Astrocyte of the cerebellum (primary cell): Measurements from ENCODE around the gene FAM135A.

Experiments used
- DNase-seq: peaks from one replicate; pipeline ENCODE4 v3.0.0-alpha.2; 2011; ENCODE audit warnings: low read depth
- H3K4me3 ChIP-seq: 2 replicates; pipeline ENCODE4 v1.5.1; 2011; ENCODE audit warnings: mild to moderate bottlenecking, low read depth, low read length, moderate library complexity
- CTCF ChIP-seq: IDR thresholded peaks from 2 replicates; pipeline ENCODE4 v1.5.1; 2012; ENCODE audit warnings: low read length, low read depth, moderate library complexity, mild to moderate bottlenecking; ENCODE audit errors: missing control alignments
- in situ Hi-C: cut with HindIII; loops from 2 replicates; pipeline ENCODE4 v1.10.0; 2017; ENCODE audit warnings: low sequenced_read_pairs

Gene FAM135A

DNA sequence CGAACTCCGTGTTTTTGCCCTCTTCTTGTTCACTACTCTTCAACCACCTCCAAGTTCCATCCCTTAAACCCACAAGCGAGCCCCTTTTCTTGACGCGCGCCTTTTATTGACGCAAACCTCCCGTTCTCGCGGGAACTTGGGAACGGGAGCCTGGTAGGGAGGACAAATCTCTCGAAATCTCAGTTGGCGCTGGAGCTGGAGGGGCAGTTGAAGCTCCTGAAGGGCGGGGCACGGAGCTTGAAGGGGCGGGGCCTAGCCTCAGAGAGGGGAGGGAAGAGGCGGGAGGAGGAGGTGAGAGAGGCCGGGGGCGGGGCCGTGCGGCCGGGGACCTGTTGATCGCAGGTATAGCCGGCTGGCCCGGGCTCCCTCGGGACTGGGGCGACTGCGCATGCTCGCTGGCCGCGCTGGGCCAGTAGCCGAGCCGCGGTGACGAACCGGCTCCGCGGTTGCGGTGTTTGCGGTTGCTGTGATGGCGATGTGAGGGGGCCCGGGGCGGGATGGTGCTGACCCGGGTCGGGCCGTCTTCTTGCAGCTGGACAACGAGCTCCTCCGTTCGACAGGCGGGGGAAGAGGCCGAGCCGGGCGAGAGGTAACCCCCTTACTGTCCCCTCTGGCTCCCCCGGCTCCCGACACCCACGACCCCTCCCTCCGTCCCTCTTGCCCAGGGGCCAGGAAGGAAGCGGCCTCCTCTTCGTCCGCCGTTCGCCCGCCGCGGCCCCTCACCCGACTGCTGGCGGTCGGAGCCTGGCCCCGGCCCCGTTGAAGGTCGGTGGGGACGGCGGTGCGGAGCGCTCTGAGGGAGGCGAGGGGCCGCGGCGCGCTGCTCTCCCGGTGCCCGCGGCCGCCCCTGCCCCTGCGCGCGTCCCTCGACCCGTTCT lies at the start of gene FAM135A:
TSS of gene FAM135A (plus strand) at position 395 of the 878 bp plus-strand sequence. CDS start 14,835 bp downstream, outside the sequence.
- H3K4me3 ChIP-seq, result peak within 1 kb of the TSS; percentile 82
- in situ Hi-C loops, result no loop called here
- peak; percentile 97 for DNase-seq
- TF ChIP-seq CTCF, result no peak

DNA sequence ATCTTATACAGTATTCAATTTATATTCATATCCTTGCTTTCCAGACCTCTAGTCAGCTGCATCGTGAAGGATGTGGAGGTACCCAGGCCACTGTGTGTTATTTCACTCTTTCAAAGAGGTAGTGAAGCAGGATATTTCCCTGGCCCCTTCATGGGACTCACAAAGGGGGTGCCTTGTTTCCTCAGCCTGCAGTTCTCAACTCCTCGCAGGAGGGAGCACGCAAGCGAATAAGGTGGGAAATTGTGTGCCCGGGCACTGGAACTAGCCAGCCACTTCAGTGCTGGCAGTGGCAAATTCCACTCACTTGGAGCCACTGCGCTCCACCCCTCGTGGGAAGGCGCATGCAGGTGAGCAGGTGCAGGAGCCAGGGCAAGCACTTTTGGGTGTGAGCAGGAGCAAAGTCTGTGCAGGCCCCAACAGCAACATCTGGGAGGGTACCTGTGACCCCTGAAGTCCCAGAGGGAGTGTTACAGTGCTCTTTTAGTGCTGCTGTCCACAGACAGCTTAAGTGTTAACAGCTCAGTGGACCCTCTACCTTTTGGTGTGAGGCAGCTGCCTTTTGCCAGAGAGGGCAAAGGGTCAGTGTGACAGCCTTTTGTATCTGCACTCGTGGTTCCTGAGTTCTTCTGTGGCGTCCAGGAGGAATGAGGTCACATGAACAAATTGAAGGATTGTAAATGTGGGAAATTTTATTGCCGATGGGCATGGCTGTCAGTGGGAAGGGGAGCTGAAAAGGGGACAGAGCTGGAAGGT lies 49.4 kb upstream of the FAM135A start:
- H3K4me3 ChIP-seq, result no peak overlapping the region
- no peak for DNase-seq
- in situ Hi-C loops, result no loop called here
- TF ChIP-seq CTCF, result no peak

- TF ChIP-seq CTCF, result peak; percentile 98
- in situ Hi-C loops, result no loop called here
- no peak overlapping the region for H3K4me3 ChIP-seq
- peak; percentile 34 for DNase-seq
Observed at GRCh38 chr6:70369332-70369950, 43.9 kb upstream of the FAM135A start.

GRCh38 chr6:70370496-70370895 lies 42.8 kb upstream of the FAM135A start:
- no peak overlapping the region for H3K4me3 ChIP-seq
- in situ Hi-C loops, result no loop called here
- no peak for DNase-seq
- TF ChIP-seq CTCF, result no peak

GRCh38 chr6:70371454-70372105 lies 41.7 kb upstream of the FAM135A start:
- H3K4me3 ChIP-seq, result no peak overlapping the region
- TF ChIP-seq CTCF, result peak; percentile 69
- peak; percentile 57 for DNase-seq
- in situ Hi-C loops, result no loop called here

DNA sequence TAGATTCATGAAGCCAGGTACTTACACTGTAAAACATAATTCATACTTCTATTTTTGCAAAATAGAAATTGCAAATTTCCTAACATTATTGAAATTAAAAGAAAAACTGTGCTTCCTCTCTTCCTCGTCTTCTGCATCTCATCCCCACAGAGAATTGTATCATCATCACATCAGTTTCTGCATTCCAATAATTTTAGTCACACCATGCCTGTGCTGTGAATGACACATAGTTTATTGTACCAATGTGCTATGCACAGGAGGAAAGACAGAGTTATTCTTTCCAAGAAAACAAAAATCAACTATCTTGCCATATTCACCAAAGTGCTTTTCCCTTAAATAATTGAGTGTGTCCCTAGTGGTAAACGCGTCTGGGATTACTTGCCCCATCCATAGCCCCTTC lies 38.1 kb upstream of the FAM135A start:
- H3K4me3 ChIP-seq, result no peak overlapping the region
- DNase-seq, result no peak
- TF ChIP-seq CTCF, result no peak
- in situ Hi-C loops, result no loop called here
